GM12875 (cell line): ENCODE data around the gene C4orf50.
"Not testable (repeated sequence)": the region's sequence is repeated elsewhere in the genome, so short reads cannot be mapped to it uniquely, and the experiment has no call there.

ENCODE experiments used
- H3K4me3 ChIP-seq: one replicate; pipeline ENCODE4 v1.5.1; 2011; ENCODE audit warnings: low read depth, low read length, control low read depth
- CTCF ChIP-seq: IDR thresholded peaks from 2 replicates; pipeline ENCODE4 v1.5.1; 2011; ENCODE audit warnings: low read depth, mild to moderate bottlenecking, control low read depth, inconsistent platforms, low read length, moderate library complexity, borderline replicate concordance; ENCODE audit not compliant: insufficient read depth

Gene C4orf50

GRCh38 chr4:5993876-5994811, 24.1 kb downstream of the C4orf50 start:
- TF ChIP-seq CTCF = no peak
- no peak overlapping the region for H3K4me3 ChIP-seq

- not testable (repeated sequence) for H3K4me3 ChIP-seq
Observed at GRCh38 chr4:5993346-5993745, 24.9 kb downstream of the C4orf50 start.

- no peak for TF ChIP-seq CTCF
- H3K4me3 ChIP-seq = no peak overlapping the region
Observed at GRCh38 chr4:5992828-5993321, 25.4 kb downstream of the C4orf50 start.

- no peak for TF ChIP-seq CTCF
- no peak overlapping the region for H3K4me3 ChIP-seq
Observed at GRCh38 chr4:5992171-5992827, 25.9 kb downstream of the C4orf50 start.

- TF ChIP-seq CTCF = no peak
- no peak overlapping the region for H3K4me3 ChIP-seq
Observed at GRCh38 chr4:5991405-5991804, 26.8 kb downstream of the C4orf50 start.

GRCh38 chr4:5990446-5991160, 27.6 kb downstream of the C4orf50 start:
- TF ChIP-seq CTCF = no peak
- H3K4me3 ChIP-seq = no peak overlapping the region
